HG03439 (cell line): ENCODE results near the gene TIMM22.

ENCODE experiments used
- ATAC-seq: cut with Tn5 transposase; IDR thresholded peaks from one replicate; pipeline ENCODE4 v1.9.1; 2021; ENCODE audit warnings: mild to moderate bottlenecking, moderate library complexity; ENCODE audit not compliant: unreplicated experiment

TIMM22 gene

DNA sequence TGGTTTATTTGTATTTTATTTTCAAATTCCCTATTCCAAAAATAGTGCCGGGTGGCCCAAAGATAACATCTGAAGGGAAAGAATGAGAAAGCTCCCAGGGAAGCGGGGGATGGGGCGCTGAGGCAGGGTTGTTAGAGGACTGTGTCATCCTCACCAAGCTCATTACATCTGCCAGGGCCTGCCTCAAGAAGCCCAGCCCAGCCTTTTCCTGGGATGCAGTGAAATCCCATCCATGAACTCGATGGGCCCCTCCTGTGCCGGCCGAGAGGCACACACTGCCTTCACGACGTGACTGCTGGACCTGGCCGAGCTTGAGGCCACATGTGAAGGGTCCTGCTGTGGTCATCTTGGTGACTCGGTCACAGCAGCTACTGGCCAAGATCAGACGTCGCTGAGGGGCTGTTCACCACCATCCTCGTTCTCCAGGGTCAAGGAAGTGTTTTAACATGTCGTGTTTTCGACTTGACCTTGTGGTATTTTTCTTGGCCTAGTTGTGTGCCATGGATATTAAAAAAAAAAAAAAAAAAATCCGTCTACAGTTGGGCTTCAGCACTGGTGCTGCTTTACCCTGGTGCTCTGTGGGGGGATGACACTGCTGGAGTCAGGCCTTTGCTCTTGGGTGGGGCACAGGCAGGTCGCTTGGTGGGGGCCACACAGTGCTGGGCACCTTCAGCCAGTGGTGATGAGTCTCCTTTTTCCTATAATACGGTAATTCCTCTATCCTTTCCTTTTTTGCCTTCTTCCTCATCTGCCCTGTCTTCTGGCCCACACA lies 4.9 kb downstream of the TIMM22 start:
- no peak for ATAC-seq

DNA sequence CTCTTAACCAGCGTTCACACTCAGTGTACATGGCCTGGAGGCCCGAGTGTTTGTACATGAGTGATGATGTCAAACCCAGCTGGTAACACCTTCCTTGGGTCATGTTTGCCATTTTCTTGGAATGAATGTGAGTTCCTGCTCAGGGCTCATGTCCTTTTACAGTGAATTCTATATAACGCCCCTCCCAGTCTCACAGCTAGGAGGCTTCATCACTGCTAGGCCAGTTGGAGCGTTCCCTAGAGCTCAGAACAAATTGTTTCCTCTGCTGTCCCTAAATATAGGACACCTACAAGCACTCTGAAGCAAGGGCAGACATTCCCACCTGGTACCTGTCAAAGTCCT lies 5.5 kb downstream of the TIMM22 start:
- no peak for ATAC-seq

DNA sequence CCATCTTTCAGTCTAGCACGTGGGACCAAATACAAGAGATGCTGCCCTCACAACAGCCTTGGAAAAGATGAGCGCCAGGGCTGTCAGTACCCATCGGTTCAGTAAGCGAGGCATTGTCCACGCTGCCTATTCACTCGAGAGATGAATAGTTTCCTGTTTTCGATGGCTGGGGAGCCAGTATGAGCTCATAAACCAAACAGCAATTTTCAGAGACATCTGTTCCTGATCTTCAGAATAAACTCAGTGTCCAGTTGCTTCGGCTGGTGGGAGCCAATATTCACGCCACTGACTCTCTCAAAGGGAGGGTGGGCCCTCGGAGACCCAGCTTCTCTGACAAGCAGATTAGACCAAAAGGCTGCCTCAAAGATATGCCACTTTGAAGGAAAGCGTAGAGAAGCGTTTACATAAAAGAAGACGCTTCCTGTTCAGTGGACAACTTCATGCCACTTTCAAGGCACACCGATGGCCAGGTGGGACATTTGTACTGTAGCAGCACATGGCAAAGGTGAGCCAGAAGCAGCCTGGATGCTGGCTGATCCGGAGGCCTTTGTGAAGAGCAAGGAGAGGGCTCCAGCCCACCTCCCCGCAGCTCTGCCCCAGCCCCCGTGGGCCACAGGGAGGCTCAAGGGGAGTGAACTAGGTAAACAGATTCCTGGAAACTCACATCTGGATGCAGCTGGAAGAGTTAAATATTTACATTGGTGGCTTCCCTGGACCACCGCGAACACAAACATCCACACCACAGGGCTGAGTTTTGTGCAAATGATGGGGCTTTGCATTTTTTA lies 6.0 kb downstream of the TIMM22 start:
- no peak for ATAC-seq

DNA sequence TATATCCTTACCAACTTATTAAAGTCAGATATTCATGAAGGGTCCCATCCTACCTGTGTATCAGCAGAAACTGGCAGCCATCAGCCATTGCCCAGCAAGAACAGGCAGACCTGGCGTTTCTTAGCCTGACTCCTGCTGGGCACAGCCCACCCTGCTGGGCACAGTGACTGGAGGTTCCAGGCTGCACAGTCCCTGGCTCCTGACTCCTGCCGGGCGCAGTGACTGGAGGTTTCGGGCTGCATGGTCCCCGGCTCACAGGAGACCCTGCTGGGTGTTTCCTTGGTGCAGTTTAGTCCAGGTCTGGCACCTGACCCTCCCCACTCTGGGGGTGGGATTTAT lies 6.7 kb downstream of the TIMM22 start:
- no peak for ATAC-seq

DNA sequence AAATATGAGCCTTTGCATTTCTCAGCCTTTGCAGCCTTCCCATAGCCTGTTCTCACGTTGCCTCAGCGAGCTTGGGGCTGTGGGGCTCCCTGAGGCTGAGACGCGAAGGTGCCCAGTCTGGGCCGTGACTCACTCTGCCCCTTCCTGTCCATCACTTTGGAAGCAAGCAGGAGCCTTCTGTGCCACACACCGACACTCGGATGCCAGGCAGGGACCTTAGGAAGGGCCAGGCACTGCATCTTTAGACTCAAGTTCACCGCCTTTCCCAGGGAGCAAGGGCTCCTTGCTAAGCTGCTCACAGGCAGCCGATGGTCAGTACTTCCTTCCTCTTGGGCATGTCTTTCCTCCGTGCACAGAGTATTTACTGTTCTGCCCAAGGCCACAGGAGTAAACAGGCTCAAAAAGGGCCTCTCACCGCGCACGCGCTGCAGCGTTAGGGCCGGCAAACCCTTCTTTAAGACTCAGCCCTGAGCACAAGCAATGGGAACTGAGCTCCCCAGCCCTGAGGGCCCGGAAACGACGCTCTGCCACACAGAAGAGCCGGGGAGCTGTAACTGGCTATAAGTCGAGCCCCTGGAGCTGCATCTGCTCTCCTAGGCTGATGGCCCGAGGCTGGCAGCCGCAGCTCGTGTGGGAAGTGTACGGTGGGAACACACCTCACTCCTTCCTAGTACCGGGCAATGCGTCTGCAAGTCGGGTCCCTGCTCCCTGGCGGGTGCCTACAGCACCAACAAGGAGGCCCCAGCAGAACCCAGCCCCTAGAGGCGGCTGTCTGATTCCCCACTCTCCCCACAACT lies 7.2 kb downstream of the TIMM22 start:
- no peak for ATAC-seq

DNA sequence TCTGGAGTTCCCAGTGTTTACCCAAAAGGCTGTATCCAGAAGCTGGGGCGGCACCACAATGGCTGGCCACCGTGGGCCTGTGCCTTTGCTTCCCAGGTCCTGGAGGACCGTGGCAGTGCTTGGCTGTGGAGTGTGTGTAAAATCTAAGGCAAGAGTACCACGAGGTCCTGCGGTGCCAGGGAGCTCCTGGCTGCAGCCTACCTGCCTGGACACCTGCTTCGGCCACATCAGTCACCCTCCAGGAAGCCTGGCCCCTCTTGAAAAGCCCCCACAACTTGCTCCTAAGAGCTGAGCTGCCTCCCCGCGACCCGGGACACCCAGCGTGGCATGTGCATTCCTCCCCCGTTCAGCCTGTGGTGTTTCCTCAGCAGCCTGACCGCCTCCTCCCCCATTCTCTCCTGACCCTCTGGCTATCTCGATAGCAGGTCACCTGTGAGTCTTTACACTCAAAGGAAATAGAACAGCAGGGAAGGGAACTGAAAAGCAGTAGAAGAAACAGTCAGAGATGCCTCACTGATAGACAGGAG lies 7.9 kb downstream of the TIMM22 start:
- no peak for ATAC-seq

DNA sequence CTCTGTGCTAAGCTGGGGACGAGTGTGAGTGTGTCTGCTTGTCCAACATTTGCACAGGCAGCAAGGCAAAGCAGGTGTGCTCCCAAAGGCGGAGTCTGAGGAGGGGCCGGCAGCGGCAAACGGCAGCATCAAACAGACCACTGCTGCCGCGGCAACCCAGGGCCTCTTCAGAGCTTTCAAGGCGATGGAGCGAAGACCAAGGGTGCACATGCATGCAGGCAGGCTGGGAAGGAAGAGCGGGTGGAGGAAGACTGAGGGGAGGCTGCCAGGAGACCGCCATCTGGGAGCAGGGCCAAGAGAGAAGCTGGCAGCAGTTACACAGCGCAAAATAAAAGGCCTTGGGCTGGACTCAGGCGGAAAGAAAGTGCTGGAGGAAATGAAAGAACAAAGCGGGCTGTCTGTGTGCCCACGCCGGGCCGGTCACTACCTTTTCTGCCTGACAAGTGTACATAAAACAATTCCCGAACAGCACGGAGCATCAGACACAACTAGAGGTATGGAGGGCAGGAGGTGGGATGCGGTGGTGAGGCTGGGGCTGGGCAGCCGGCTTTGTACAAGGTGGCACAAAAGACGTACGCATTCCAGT lies 8.5 kb downstream of the TIMM22 start:
- no peak for ATAC-seq

DNA sequence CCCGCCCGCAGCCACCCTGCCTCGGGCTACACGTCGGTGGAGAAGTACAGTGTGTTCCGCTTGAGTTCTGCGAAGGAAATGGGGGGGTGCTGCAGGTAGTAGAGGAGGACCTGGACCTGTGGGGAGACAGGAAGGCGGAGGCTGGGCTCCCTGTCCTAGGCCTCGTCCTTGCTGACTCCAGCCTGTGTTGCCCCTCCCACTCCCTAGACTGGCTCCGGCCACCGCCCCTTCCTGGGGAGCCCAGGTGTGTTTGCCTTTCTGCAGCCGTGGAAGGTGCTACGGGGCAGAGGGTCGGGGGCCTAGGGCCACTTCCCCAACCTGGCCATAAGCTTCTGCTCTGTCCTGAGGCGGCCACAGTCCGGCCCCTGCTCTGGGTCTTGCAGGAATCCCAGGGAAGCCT lies 9.1 kb downstream of the TIMM22 start:
- ATAC-seq: no peak

DNA sequence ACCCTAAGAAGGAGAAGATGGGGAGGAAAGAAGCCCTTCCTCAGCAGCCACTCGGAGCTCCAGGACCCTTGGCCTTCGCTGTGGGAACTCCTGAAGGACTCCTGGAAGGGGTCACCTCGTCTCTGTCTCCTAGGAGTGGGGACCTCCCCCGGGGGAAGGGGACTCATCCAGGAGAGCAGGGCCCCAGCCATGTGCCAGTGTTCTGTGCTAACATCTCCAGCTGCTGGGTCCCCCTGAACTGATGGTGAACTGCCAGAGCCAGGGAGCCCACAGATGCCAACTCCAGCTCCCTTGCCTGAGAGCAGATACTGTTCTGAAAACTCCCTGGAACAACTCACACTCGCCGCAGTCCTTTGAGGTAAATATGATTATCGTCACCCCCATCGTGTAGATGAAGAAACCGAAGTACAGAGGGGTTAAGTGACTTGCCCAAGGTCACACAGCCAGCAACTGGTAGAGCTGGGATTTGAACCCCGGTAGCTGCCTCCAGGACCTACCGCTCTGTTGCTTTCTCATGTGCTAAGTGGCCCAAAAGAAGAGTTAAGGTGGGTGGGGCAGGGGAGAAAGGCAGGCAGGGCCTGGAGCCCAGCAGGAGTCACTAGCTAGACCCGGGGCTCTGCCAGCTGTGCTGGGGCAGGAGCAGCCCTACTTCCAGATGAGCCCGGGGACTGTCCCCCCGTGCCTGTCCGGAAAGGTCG lies 10.5 kb downstream of the TIMM22 start:
- no peak for ATAC-seq

DNA sequence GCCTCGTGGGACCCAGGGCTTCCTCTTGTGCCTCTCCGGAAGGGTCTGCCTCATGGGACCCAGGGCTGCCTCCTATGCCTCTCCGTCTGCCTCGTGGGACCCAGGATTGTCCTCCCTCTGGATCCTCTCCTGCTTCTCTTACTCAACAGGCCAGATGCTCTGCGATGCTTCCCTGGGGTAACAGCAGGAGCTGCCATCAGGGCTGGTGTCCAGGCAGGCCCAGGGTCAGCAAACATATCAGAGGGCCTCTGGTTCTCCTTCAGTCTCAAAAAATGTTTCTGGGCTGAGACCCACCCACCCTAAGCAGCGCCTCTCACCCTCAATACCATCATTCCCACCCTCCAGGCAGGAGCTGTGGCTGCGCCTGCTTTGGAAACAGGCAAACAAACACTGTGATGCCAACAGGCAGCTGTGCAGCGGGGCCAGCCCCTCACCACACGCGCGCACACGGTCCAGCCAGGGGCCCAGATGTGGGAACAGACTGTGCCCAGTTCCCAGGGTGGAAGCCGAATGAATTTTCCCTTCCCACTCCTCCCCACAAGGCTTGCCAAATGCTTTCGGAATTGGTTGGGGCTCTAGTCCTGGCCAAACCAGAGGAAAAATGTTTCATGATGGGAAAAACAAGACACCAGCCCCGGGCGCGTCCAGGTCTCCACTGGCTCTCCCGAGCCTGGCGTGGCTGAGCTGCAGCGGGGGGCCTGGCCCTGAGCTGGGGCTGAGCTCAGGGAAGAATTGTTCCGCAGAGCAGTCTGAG lies 11.3 kb downstream of the TIMM22 start:
- no peak for ATAC-seq

DNA sequence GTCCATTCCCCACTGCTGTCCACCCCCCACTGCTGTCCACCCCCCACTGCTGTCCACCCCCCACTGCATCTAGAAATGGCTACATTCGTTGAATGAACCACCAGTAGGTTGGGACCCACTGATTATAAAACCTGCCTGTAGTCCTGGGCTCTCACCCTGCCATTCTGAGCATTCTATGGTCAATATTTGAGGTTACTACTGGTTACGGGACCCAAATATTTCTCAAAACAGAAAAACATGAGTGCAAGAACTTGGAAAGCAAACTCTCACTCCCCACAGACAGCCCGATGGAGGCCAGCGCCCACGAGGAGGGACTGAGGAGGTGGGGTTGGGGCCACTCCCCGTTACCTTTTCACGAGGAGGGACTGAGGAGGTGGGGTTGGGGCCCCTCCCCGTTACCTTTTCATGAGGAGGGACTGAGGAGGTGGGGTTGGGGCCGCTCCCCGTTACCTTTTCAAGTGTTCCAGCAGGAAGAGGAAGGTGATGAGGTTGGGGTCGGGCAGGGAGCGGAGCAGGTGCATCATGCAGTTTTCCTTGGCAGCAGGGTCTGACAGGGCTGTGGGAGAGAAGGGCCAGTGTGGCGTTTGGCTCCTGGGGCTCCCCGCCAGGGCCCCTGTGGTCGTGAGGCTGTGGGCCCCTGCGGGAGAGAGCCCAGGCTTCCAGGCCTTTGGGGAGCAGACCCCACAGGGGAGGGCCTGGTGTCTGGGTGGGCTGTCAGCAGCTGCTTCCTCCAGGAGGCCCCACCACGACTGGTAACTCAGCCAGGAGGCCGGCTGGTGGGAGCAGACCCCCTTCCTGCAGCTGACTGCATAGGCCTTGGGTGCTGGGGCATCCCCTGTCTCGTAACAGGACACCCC lies 12.5 kb downstream of the TIMM22 start:
- no peak for ATAC-seq

DNA sequence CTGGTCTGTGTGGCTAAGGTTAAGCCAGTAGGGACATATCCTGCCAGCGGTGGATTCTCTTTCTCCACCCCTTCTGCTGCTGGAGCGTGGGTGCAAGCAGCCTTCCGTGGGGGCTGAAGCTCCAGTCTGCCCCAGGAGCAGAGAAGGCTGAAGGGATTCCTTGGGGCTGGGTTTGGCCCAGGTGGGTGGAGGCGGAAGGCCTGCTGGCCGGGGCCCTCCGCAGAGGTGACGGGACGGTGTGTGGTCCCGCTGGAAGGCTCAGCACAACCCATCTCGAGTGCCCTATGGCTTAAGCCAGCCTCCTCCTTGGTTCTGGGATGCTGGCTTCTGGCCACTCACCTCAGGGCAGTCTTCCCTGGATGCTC lies 13.1 kb downstream of the TIMM22 start:
- no peak for ATAC-seq

DNA sequence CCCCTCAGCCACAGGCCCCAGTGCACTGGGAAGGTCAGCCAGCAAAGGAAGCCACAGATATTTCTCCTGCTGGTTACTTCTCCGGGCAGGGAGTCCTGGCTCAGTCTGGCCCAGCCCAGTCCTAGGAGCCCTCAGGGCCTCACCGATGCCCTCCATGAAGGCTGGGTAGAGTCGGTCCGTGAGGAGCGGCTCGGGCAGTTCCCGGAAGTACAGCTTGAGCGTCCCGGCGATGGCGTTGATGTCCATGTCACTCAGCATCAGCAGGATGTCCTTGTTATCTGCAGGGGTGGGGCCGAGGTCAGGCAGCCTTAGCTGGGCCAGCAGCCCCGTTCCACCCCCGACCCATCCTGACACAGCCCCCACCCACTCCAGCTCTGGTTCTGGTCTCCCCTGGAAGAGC lies 13.7 kb downstream of the TIMM22 start:
- ATAC-seq: no peak

DNA sequence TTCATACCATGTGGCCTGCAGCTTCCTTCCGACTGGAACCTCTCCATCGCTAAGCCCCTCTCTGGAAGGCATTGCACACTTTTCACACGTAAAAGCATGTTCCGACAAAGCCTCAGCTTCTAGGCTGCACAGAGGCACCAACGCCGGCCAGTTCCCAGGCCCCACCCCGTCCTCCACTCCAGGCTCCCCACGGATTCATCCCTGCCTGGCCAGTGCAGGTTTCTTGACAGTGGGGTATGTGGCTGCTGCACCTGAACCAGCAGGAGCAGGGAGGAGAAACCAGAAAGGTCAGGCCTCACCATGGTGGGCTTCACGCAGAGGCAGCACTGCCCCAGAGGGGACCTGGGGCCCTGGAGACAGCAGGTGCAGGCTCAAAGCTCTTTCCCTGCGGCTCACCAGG lies 14.2 kb downstream of the TIMM22 start:
- no peak for ATAC-seq

DNA sequence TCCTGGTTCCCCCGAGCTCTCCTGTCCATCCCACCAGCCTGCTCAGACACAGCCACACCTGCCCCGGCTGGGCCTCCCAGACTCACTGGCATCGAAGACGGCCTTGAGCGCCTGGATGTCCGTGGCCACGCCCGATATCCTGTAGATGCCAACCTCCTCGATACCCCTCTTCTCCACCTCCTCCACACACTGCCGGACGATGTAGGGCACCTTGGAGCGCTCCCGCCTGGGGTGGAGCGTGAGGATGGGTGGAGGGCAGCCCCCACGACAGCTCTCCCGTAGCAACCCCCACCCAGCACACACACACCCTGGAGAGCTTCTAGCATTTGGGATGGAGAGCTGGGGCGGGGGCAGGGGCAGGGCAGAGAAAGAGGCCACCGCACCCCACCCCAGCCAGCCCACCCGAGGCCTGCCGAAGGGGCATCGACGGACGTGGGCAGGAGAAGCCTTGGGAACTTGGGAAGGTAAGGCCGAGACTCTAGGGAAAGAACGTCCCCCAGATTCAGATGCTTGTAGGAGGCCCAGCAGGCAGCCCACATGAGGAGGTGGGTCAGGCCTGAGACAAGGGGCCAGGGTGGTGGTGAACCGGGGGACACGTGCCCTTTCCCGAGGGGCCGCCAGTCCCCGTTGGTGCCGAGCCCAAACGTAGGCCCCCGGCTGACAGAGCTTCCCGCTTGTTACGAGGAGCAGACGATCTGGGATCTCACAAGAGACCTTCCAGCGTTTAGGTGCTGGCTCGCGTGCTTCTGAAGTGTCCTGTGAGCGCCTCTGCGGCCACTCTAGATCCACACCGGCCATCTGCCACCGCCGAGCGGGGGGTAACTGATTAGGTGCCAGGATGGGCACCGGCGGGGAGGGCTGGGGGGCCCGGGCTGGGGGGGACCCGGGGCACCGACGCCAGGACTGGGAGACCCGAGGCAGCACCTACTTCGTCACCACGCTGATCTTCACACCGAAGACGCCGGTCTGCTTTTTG lies 15.1 kb downstream of the TIMM22 start:
- ATAC-seq: no peak

DNA sequence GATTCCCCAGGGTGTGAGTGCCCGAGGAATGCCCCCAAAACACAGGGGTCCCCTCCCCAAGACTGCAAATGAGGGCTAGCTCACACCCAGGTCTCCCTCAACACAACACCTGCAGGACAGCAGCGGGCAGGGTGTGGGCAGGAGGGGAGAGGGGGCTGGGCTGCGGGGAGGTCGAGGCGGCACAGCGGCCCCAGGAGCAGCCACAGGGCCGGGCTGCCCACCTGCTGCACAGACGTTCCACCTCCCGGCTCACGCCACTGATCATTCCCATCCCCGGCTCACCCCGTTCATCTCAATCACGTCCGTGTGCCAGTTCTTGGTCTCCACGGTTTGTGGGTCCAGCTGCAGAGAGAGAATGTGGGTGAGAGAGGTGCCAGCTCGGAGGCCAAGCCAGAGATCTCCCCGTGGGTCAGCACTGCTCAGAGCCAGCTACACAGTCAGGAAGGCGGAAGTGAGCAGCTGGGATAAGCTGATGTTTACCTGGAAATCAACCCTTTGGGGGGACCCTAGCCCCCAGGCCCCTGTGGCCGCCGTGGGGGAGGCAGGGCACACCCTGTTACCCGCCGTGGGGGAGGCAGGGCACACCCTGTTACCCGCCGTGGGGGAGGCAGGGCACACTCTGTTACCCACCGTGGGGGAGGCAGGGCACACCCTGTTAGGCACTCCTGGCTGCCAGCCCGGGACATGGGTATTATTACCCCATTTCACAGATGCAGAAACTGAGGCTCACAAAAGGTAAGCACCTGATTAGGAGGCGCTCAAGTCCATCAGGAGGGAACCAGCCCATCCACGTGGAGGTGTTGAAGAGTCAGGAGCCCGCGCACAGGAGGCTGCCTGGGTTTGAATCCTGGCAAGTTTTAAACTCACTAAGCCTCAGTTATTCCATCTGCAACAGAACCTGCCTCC lies 16.1 kb downstream of the TIMM22 start:
- no peak for ATAC-seq

DNA sequence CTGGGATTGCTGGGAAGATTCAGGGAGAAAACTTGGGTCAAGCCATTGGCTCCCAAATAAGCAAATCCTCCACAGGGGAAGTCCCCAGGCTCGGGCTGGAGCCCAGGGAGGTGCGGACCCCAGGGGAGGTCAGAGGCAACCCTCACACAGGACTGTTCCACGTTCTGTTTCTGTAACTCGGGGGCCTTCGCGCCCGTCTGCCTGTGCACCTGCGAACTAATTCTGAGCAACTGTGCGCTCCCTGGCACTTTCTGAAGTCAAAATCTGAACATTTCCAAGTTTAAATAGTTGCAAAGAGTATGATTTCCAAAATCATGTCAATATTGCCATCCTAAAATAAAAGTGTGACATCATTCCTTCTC lies 16.8 kb downstream of the TIMM22 start:
- ATAC-seq: no peak
